SK-N-SH (cell line): ENCODE results near the gene DENND10.

Experiments used
- FOXJ3 ChIP-seq: sonication (generic); formaldehyde crosslinking; IDR thresholded peaks from 2 replicates; pipeline ENCODE4 v1.5.1; 2020; ENCODE audit warnings: mild to moderate bottlenecking, missing genetic modification reagents
- NFIC ChIP-seq: IDR thresholded peaks from 2 replicates; pipeline ENCODE4 v1.4.0; 2012; ENCODE audit warnings: borderline replicate concordance
- POLR2AphosphoS5 ChIP-seq: IDR thresholded peaks from 2 replicates; pipeline ENCODE4 v1.6.1; 2012; ENCODE audit warnings: low read depth, low read length
- RAD21 ChIP-seq: IDR thresholded peaks from 2 replicates; pipeline ENCODE4 v1.6.1; 2012; ENCODE audit warnings: mild to moderate bottlenecking, low read length
- SIN3A ChIP-seq: IDR thresholded peaks from 2 replicates; pipeline ENCODE4 v1.6.1; 2012; ENCODE audit warnings: low read depth, mild to moderate bottlenecking, low read length, moderate library complexity, borderline replicate concordance
- SMC3 ChIP-seq: IDR thresholded peaks from 2 replicates; pipeline ENCODE4 v1.6.1; 2012; ENCODE audit warnings: low read depth, low read length, improper control_type of control experiment
- YY1 ChIP-seq: IDR thresholded peaks from 2 replicates; pipeline ENCODE4 v1.4.0; 2012; ENCODE audit warnings: low read depth, mild to moderate bottlenecking
- TF ChIP-seq, protein P1 (sequence below): fragments of 150-350 bp; IDR thresholded peaks from 2 replicates; pipeline ENCODE4 v1.6.1; 2016; ENCODE audit warnings: mild to moderate bottlenecking, low read depth, low read length
- TF ChIP-seq, protein P2 (sequence below): fragments of 200-600 bp; sonication (generic); IDR thresholded peaks from 2 replicates; pipeline ENCODE4 v1.6.1; 2017; ENCODE audit warnings: antibody characterized with exemption, mild to moderate bottlenecking, moderate library complexity
- TF ChIP-seq, protein P3 (sequence below): IDR thresholded peaks from 2 replicates; pipeline ENCODE4 v1.6.1; 2012; ENCODE audit warnings: mild to moderate bottlenecking, low read depth, low read length, moderate library complexity

DNA sequence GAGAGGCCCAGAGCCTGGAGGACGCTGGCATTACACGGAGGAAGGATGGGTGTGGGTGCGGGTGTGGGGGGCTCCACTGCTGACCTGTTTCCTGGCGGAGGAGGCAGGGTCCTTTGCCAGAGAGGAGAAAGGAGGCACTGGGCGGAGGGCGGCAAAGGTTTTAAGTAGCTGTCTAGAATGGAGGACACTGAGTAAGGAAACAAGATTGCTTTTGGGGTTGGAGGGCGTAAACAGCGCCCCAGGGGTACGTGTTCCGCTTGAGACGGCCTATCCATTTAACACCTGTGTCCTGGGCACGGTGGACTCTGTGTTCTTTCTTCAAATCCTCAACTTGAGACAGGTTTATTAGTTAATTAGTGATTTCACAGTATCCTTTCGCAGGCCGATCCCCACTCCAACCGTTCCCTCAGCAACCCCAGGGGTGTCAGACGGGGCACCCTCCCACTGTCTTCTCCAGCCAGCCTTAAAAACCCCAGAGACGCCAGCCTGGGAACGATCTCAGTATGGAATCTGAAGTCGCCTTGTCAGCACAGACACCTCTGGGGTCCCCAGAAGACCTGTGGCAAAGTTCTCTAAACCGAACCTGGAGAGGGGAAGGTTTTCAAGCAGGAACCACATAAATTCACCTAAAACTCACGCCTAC is 36.8 kb downstream of the DENND10 start:
- TF ChIP-seq, protein P1, sequence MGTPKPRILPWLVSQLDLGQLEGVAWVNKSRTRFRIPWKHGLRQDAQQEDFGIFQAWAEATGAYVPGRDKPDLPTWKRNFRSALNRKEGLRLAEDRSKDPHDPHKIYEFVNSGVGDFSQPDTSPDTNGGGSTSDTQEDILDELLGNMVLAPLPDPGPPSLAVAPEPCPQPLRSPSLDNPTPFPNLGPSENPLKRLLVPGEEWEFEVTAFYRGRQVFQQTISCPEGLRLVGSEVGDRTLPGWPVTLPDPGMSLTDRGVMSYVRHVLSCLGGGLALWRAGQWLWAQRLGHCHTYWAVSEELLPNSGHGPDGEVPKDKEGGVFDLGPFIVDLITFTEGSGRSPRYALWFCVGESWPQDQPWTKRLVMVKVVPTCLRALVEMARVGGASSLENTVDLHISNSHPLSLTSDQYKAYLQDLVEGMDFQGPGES, result no peak
- TF ChIP-seq FOXJ3 (CRISPR knock-in tag), result no peak
- TF ChIP-seq, protein P2, sequence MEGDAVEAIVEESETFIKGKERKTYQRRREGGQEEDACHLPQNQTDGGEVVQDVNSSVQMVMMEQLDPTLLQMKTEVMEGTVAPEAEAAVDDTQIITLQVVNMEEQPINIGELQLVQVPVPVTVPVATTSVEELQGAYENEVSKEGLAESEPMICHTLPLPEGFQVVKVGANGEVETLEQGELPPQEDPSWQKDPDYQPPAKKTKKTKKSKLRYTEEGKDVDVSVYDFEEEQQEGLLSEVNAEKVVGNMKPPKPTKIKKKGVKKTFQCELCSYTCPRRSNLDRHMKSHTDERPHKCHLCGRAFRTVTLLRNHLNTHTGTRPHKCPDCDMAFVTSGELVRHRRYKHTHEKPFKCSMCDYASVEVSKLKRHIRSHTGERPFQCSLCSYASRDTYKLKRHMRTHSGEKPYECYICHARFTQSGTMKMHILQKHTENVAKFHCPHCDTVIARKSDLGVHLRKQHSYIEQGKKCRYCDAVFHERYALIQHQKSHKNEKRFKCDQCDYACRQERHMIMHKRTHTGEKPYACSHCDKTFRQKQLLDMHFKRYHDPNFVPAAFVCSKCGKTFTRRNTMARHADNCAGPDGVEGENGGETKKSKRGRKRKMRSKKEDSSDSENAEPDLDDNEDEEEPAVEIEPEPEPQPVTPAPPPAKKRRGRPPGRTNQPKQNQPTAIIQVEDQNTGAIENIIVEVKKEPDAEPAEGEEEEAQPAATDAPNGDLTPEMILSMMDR, result no peak
- TF ChIP-seq RAD21, result no peak
- TF ChIP-seq, protein P3, sequence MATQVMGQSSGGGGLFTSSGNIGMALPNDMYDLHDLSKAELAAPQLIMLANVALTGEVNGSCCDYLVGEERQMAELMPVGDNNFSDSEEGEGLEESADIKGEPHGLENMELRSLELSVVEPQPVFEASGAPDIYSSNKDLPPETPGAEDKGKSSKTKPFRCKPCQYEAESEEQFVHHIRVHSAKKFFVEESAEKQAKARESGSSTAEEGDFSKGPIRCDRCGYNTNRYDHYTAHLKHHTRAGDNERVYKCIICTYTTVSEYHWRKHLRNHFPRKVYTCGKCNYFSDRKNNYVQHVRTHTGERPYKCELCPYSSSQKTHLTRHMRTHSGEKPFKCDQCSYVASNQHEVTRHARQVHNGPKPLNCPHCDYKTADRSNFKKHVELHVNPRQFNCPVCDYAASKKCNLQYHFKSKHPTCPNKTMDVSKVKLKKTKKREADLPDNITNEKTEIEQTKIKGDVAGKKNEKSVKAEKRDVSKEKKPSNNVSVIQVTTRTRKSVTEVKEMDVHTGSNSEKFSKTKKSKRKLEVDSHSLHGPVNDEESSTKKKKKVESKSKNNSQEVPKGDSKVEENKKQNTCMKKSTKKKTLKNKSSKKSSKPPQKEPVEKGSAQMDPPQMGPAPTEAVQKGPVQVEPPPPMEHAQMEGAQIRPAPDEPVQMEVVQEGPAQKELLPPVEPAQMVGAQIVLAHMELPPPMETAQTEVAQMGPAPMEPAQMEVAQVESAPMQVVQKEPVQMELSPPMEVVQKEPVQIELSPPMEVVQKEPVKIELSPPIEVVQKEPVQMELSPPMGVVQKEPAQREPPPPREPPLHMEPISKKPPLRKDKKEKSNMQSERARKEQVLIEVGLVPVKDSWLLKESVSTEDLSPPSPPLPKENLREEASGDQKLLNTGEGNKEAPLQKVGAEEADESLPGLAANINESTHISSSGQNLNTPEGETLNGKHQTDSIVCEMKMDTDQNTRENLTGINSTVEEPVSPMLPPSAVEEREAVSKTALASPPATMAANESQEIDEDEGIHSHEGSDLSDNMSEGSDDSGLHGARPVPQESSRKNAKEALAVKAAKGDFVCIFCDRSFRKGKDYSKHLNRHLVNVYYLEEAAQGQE, result no peak
- TF ChIP-seq NFIC, result no peak
- no peak for TF ChIP-seq POLR2AphosphoS5
- TF ChIP-seq YY1, result no peak
- no peak for TF ChIP-seq SMC3
- no peak for TF ChIP-seq SIN3A
